SK-N-SH treated with all-trans-retinoic acid at 6 μM for 48 hours (cell line): ENCODE results near the gene ZMIZ1.

Experiments
- ARNTL ChIP-seq: fragments of 450-650 bp; formaldehyde crosslinking; IDR thresholded peaks from 2 replicates; pipeline ENCODE4 v1.5.0; 2020; ENCODE audit warnings: low read depth, mild to moderate bottlenecking, moderate library complexity, borderline replicate concordance
- BACH2 ChIP-seq: fragments of 250-450 bp; sonication (Bioruptor Pico); IDR thresholded peaks from 2 replicates; pipeline ENCODE4 v1.9.0; 2021; ENCODE audit warnings: mild to moderate bottlenecking, borderline replicate concordance
- CREB5 ChIP-seq: fragments of 250-450 bp; sonication (Bioruptor Pico); IDR thresholded peaks from 2 replicates; pipeline ENCODE4 v1.5.1; 2020; ENCODE audit warnings: low read depth, mild to moderate bottlenecking, moderate library complexity
- POU6F1 ChIP-seq: fragments of 250-450 bp; sonication (Bioruptor Pico); IDR thresholded peaks from 2 replicates; pipeline ENCODE4 v1.8.0; 2021; ENCODE audit warnings: low read depth, mild to moderate bottlenecking, moderate library complexity, borderline replicate concordance
- RARB ChIP-seq: fragments of 250-450 bp; sonication (Bioruptor Pico); IDR thresholded peaks from 2 replicates; pipeline ENCODE4 v1.8.0; 2021; ENCODE audit warnings: mild to moderate bottlenecking, moderate library complexity
- TOX ChIP-seq: fragments of 250-450 bp; sonication (Bioruptor Pico); IDR thresholded peaks from 2 replicates; pipeline ENCODE4 v1.8.0; 2021; ENCODE audit warnings: mild to moderate bottlenecking, moderate library complexity, borderline replicate concordance
- ZFP3 ChIP-seq: fragments of 250-450 bp; sonication (Bioruptor Pico); IDR thresholded peaks from 2 replicates; pipeline ENCODE4 v1.5.0; 2020; ENCODE audit warnings: mild to moderate bottlenecking, moderate library complexity
- ZFP30 ChIP-seq: fragments of 450-650 bp; formaldehyde crosslinking; IDR thresholded peaks from 2 replicates; pipeline ENCODE4 v1.5.0; 2022; ENCODE audit warnings: mild to moderate bottlenecking, moderate library complexity

GRCh38 chr10:79262959-79263746 lies 194.4 kb downstream of the ZMIZ1 start:
- no peak for TF ChIP-seq BACH2 (CRISPR knock-in tag)
- TF ChIP-seq ZFP30 (CRISPR knock-in tag) = no peak
- TF ChIP-seq POU6F1 (CRISPR knock-in tag) = no peak
- TF ChIP-seq RARB (CRISPR knock-in tag) = no peak
- TF ChIP-seq ZFP3 = no peak
- TF ChIP-seq CREB5 (CRISPR knock-in tag) = no peak
- TF ChIP-seq ARNTL = no peak
- TF ChIP-seq TOX (CRISPR knock-in tag) = no peak
